SH-SY5Y (cell line): ENCODE measurements around the gene ORMDL2.

ENCODE experiments used
- GATA2 ChIP-seq: IDR thresholded peaks from 2 replicates; pipeline ENCODE4 v1.6.1; 2011; ENCODE audit warnings: mild to moderate bottlenecking, low read depth, low read length
- GATA3 ChIP-seq: IDR thresholded peaks from 2 replicates; pipeline ENCODE4 v1.6.1; 2011; ENCODE audit warnings: low read depth, mild to moderate bottlenecking, low read length, moderate library complexity

DNA sequence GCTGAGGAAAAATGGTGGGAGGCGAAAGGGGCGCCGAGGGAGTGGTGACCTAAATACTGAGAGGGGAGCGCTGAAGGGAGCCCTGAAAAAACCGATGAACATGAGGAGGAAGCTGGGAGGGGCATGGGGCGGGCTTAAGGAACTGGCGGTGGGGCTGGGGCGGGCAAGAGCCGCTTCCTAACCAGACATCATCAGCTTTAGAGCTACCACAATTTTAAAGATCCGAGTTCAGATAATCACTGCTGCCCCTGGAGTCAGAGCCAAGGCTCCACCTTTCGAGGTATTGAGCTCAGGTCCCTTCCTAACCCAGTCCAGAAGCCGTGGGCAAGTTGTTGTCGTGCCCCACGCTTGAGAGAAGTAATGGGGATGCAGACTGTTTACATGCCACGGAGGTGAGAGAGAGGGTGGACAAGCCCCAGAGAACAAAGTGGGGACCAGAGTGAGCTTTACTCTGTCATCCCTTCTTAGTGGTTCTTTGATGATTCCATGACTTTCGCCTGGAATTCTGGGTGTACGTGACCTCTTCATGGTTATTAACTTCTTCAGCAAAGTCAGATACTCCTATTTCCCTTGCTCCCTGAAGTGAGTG is 393 bp downstream of the ORMDL2 start:
- TF ChIP-seq GATA3 (no peak), GATA2 (no peak)
